Cardiac fibroblast (primary cell): ENCODE measurements around the gene CCDC87.

Experiments used
- DNase-seq, 2 donors: peaks; one replicate each; pipeline versions ENCODE4 v3.0.0 to v3.0.0-alpha.2; 2010; ENCODE audit warnings: low read depth in 2 of 2
- H3K4me3 ChIP-seq, 2 donors: replicated peaks in 1 of 2; 1 replicate in 1 of 2; 2 replicates in 1 of 2; pipeline ENCODE4 v1.5.1; 2011; ENCODE audit warnings: low read depth in 2 of 2, low read length in 2 of 2, mild to moderate bottlenecking in 2 of 2, moderate library complexity in 1 of 2
- CTCF ChIP-seq: IDR thresholded peaks from one replicate; pipeline ENCODE4 v1.5.1; 2011; ENCODE audit warnings: low read depth, mild to moderate bottlenecking, low read length, inconsistent platforms

CCDC87 gene

GRCh38 chr11:66557733-66558326, 35.0 kb downstream of the CCDC87 start:
- TF ChIP-seq CTCF = no peak
- no peak for DNase-seq
- H3K4me3 ChIP-seq = no peak overlapping the region

GRCh38 chr11:66556086-66556485, 36.8 kb downstream of the CCDC87 start:
- DNase-seq = no peak
- H3K4me3 ChIP-seq = no peak overlapping the region
- TF ChIP-seq CTCF = no peak

- TF ChIP-seq CTCF = no peak
- no peak for DNase-seq
Measured at GRCh38 chr11:66555416-66555815, 37.4 kb downstream of the CCDC87 start.

GRCh38 chr11:66554602-66555001, 38.3 kb downstream of the CCDC87 start:
- no peak overlapping the region for H3K4me3 ChIP-seq
- TF ChIP-seq CTCF = no peak
- DNase-seq = no peak

More at GRCh38 chr11:66555416-66555815, 37.4 kb downstream of the CCDC87 start:
- no peak overlapping the region for H3K4me3 ChIP-seq

GRCh38 chr11:66550887-66551286, 42.0 kb downstream of the CCDC87 start:
- H3K4me3 ChIP-seq = no peak overlapping the region
- no peak for TF ChIP-seq CTCF
- no peak for DNase-seq

GRCh38 chr11:66549696-66550095, 43.2 kb downstream of the CCDC87 start:
- TF ChIP-seq CTCF = no peak
- no peak overlapping the region for H3K4me3 ChIP-seq
- DNase-seq = no peak
